ENCODE results near the gene UBE4B. TPM values are rescaled to one million over a fixed set of nuclear protein-coding genes. Genes with fewer than 3 reads are reported as not detected.

UBE4B gene
- total and polyA plus RNA-seq, 2 experiments from 2014 or later, result 14.3 to 27.6 TPM

DNA sequence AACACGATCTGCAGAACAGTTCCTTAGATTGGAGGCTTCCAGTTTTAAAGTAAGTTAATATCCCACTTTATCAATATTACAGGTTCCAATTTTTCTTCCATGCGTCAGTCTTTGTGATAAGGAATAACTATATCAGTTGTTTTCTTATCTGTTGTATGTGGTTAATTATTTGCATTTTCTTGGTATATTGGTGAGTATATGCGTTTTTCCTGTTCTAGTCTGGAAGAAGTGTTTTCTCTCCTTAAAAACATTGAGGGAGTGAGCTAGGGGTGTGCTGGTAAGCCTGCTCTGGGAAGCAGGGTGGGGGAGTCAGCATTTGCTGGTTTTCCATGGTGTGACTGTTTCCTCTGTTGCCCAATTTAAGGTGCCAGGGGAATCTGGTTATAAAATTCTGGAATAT, 127.4 kb downstream of the UBE4B start:
- Histone ChIP-seq H3K9me2 (ENCODE audit: insufficient read depth) (no peaks in the 10 kb centered on the region), H4K20me1 (ENCODE audit: insufficient read depth) (no peaks in the 10 kb centered on the region), H3K79me2 (ENCODE audit: insufficient read depth) (no peaks in the 10 kb centered on the region), H3K27ac (no peak overlapping the region), H3K9ac (no peak overlapping the region), H3K27me3 (replicated peaks; ENCODE audit: insufficient read depth) (no peaks in the 10 kb centered on the region), H3K36me3 (ENCODE audit: low read depth) (peaks cover 7% of the 10 kb centered on the region; the same call in 1 of the 2 replicates), H3K4me1 (ENCODE audit: insufficient read depth) (no peaks in the 10 kb centered on the region), H3K4me2 (ENCODE audit: unreplicated experiment) (no peak overlapping the region), H3K4me3 (no peak overlapping the region), H3K9me3 (ENCODE audit: low read depth) (no peaks in the 10 kb centered on the region), H2AFZ (no peak overlapping the region), H3F3A (ENCODE audit: insufficient read depth) (no peaks in the 10 kb centered on the region)
- in situ Hi-C loops (cut with MboI), result no loop called here
- no peak for TF ChIP-seq EZH2phosphoT487 (IDR thresholded peaks at IDR 0.05; ENCODE audit: insufficient read depth, low read depth)
- TF ChIP-seq EZH2 (IDR thresholded peaks at IDR 0.05; ENCODE audit: insufficient read depth, poor library complexity, severe bottlenecking), result no peak
- DNase-seq, result no peak
- 82 to 89% methylated on average over 3 of the region's 3 CpGs for WGBS, 2 experiments (ENCODE audit: low coverage in 1 of 2, low lambda C conversion rate in 2 of 2, missing lambda C conversion rate in 2 of 2)

- H3K4me2 ChIP-seq (ENCODE audit: unreplicated experiment), result no peak overlapping the region
- no peaks in the 10 kb centered on the region for H3F3A ChIP-seq (ENCODE audit: insufficient read depth)
- H3K36me3 ChIP-seq (ENCODE audit: low read depth), result peaks cover 7% of the 10 kb centered on the region; the same call in 1 of the 2 replicates
- H2AFZ ChIP-seq, result no peak overlapping the region
- no peaks in the 10 kb centered on the region for H3K27me3 ChIP-seq (replicated peaks; ENCODE audit: insufficient read depth)
- in situ Hi-C loops (cut with MboI), result no loop called here
- no peak overlapping the region for H3K27ac ChIP-seq
- no peaks in the 10 kb centered on the region for H3K9me3 ChIP-seq (ENCODE audit: low read depth)
- no peaks in the 10 kb centered on the region for H3K4me1 ChIP-seq (ENCODE audit: insufficient read depth)
- no peak overlapping the region for H3K9ac ChIP-seq
- H3K9me2 ChIP-seq (ENCODE audit: insufficient read depth), result no peaks in the 10 kb centered on the region
- no peaks in the 10 kb centered on the region for H3K79me2 ChIP-seq (ENCODE audit: insufficient read depth)
- DNase-seq, result no peak
- H4K20me1 ChIP-seq (ENCODE audit: insufficient read depth), result no peaks in the 10 kb centered on the region
- no peak overlapping the region for H3K4me3 ChIP-seq
- TF ChIP-seq EZH2phosphoT487 (IDR thresholded peaks at IDR 0.05; ENCODE audit: insufficient read depth, low read depth) (no peak), EZH2 (IDR thresholded peaks at IDR 0.05; ENCODE audit: insufficient read depth, poor library complexity, severe bottlenecking) (no peak)
- WGBS, 2 experiments (ENCODE audit: low coverage in 1 of 2, low lambda C conversion rate in 2 of 2, missing lambda C conversion rate in 2 of 2), result 60% methylated on average over 12 of the region's 12 CpGs
Measured at GRCh38 chr1:10160907-10161490, 128.2 kb downstream of the UBE4B start.

DNA sequence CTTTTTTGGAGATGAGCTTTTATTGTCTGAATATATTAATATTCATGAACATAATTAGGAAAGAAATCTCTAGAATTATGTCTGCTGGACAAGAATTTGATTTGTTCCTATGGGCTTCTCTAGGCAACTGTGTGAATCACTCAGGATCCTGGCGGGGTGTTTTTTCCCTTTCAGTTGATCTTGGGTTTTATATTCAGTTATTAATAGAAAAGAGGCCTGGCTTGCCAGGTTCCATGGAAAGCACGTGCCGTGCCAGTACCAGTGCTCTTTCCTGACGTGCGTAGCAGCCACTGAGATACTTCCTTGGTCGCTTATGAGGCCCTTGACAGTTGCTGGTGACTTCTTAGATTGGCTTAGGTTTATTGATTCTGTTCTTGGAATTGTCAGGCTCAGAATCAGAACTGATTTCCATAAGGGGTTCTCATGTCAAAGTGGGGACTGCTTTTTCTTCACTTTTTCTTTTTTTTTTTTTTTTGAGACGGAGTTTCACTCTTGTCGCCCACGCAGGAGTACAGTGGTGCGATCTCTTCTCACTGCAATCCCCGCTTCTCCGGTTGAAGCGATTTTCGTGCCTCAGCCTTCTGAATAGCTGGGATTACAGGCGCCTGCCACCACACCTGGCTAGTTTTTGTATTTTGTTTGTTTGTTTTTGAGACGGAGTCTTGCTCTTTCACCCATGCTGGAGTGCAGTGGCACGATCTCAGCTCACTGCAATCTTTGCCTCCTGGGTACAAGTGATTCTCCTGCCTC, 129.0 kb downstream of the UBE4B start:
- peaks cover 7% of the 10 kb centered on the region; the same call in 1 of the 2 replicates for H3K36me3 ChIP-seq (ENCODE audit: low read depth)
- WGBS, 2 experiments (ENCODE audit: low coverage in 1 of 2, low lambda C conversion rate in 2 of 2, missing lambda C conversion rate in 2 of 2), result 74 to 79% methylated on average over 17 of the region's 17 CpGs
- no peak overlapping the region for H3K27ac ChIP-seq
- H3K4me3 ChIP-seq, result no peak overlapping the region
- no peaks in the 10 kb centered on the region for H3K9me2 ChIP-seq (ENCODE audit: insufficient read depth)
- H3K9ac ChIP-seq, result no peak overlapping the region
- no peaks in the 10 kb centered on the region for H3K79me2 ChIP-seq (ENCODE audit: insufficient read depth)
- H3K9me3 ChIP-seq (ENCODE audit: low read depth), result no peaks in the 10 kb centered on the region
- DNase-seq, result peak; percentile 23
- TF ChIP-seq EZH2phosphoT487 (IDR thresholded peaks at IDR 0.05; ENCODE audit: insufficient read depth, low read depth), result no peak
- in situ Hi-C loops (cut with MboI), result no loop called here
- no peaks in the 10 kb centered on the region for H3F3A ChIP-seq (ENCODE audit: insufficient read depth)
- H3K4me2 ChIP-seq (ENCODE audit: unreplicated experiment), result no peak overlapping the region
- H3K27me3 ChIP-seq (replicated peaks; ENCODE audit: insufficient read depth), result no peaks in the 10 kb centered on the region
- H3K4me1 ChIP-seq (ENCODE audit: insufficient read depth), result no peaks in the 10 kb centered on the region
- no peak overlapping the region for H2AFZ ChIP-seq
- H4K20me1 ChIP-seq (ENCODE audit: insufficient read depth), result no peaks in the 10 kb centered on the region

DNA sequence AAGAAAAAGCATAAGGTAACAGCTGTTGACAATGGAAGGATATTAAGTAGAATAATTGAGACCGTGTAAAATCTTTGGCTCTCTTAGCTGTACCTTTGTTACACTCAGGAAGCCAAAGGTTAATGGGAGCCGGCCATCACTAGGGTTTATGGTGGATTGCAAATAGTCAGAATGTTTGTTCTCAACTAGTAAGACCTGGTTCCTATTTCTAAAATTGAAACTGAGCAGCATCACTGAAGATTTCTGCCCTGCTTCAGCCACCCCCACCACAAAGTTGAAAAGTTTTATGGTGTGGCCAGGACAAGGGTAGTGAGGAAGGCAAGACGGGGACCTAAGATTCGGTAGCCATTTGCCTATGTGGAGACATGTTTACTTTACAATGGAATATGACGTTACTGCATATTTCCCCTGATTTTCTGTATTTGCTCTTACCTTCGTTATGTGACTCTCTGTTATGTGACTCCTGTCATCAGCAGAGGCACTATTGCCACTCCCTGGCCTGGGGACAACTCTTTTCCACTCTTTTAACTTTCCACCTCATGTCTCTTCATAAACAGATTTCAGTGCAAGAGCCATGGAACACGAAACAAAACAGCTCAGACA, 136.3 kb downstream of the UBE4B start:
- H3K27ac ChIP-seq, result no peak overlapping the region
- H3K4me2 ChIP-seq (ENCODE audit: unreplicated experiment), result no peak overlapping the region
- WGBS, 2 experiments (ENCODE audit: low coverage in 1 of 2, low lambda C conversion rate in 2 of 2, missing lambda C conversion rate in 2 of 2), result 78 to 82% methylated on average over 7 of the region's 7 CpGs
- no peaks in the 10 kb centered on the region for H4K20me1 ChIP-seq (ENCODE audit: insufficient read depth)
- H3K79me2 ChIP-seq (ENCODE audit: insufficient read depth), result no peaks in the 10 kb centered on the region
- H3K4me1 ChIP-seq (ENCODE audit: insufficient read depth), result peaks cover 12% of the 10 kb centered on the region
- peaks cover 5% of the 10 kb centered on the region; the same call in 1 of the 2 replicates for H3F3A ChIP-seq (ENCODE audit: insufficient read depth)
- no peaks in the 10 kb centered on the region for H3K9me2 ChIP-seq (ENCODE audit: insufficient read depth)
- H2AFZ ChIP-seq, result no peak overlapping the region
- TF ChIP-seq EZH2phosphoT487 (IDR thresholded peaks at IDR 0.05; ENCODE audit: insufficient read depth, low read depth), result no peak
- no peak for TF ChIP-seq EZH2 (IDR thresholded peaks at IDR 0.05; ENCODE audit: insufficient read depth, poor library complexity, severe bottlenecking)
- no peak overlapping the region for H3K9ac ChIP-seq
- no peak overlapping the region for H3K4me3 ChIP-seq
- H3K36me3 ChIP-seq (ENCODE audit: low read depth), result 0 out of 2 replicates have a peak, but pooled peaks cover 10% of the 10 kb centered on the region
- in situ Hi-C loops (cut with MboI), result no loop called here
- no peak for DNase-seq
- no peaks in the 10 kb centered on the region for H3K9me3 ChIP-seq (ENCODE audit: low read depth)
- no peaks in the 10 kb centered on the region for H3K27me3 ChIP-seq (replicated peaks; ENCODE audit: insufficient read depth)

Data from GM23248 (cell line).